Naive thymus-derived CD4-positive, alpha-beta T cell (primary cell): ENCODE results near the gene GPC1. TPM values are rescaled to one million over a fixed set of nuclear protein-coding genes. Genes with fewer than 3 reads are reported as not detected.

Source experiments
- ATAC-seq: fragments of 150-1000 bp; cut with Tn5 transposase; 2 replicates; pipeline ENCODE4 v1.10.0; 2021; ENCODE audit warnings: mild to moderate bottlenecking, moderate library complexity
- CTCF ChIA-PET: fragments of 350-600 bp; sonication (Branson Sonifier 250); formaldehyde crosslinking; loops from one replicate; lab custom pipeline; 2021; ENCODE audit warnings: antibody characterized with exemption; lab: Charles Lee
- POLR2A ChIA-PET: fragments of 350-600 bp; sonication (Branson Sonifier 250); formaldehyde crosslinking; loops from one replicate; lab custom pipeline; 2021; ENCODE audit warnings: antibody characterized with exemption, inconsistent platforms; lab: Charles Lee
- DNase-seq, 9 donors: peaks; one replicate each; pipeline versions ENCODE4 v3.0.0 to v3.0.0-alpha.2; 2020 to 2022; ENCODE audit warnings: mixed read lengths in 1 of 9
- H3K27ac ChIP-seq: one replicate; pipeline ENCODE4 v1.7.0; 2013; ENCODE audit warnings: mild to moderate bottlenecking, low read depth, low read length, moderate library complexity
- H3K27me3 ChIP-seq, 2 donors: one replicate each; pipeline ENCODE4 v1.7.0; 2013; ENCODE audit warnings: low read length in 2 of 2, mild to moderate bottlenecking in 2 of 2, moderate library complexity in 2 of 2; ENCODE audit not compliant: control insufficient read depth in 2 of 2, insufficient read depth in 2 of 2
- H3K36me3 ChIP-seq, 3 experiments: 1 replicate in 2 of 3; 2 replicates in 1 of 3; pipeline ENCODE4 v1.7.0; 2013; ENCODE audit warnings: low read length in 3 of 3, mild to moderate bottlenecking in 3 of 3, moderate library complexity in 1 of 3; ENCODE audit not compliant: insufficient read depth in 3 of 3, control insufficient read depth in 2 of 3
- H3K4me1 ChIP-seq, 2 donors: one replicate each; pipeline ENCODE4 v1.7.0; 2013; ENCODE audit warnings: low read length in 2 of 2, mild to moderate bottlenecking in 2 of 2, moderate library complexity in 1 of 2; ENCODE audit not compliant: control insufficient read depth in 2 of 2, insufficient read depth in 2 of 2
- H3K4me3 ChIP-seq: 2 replicates; pipeline ENCODE4 v1.7.0; 2013; ENCODE audit warnings: mild to moderate bottlenecking, low read length
- H3K9me3 ChIP-seq, 3 experiments: 1 replicate in 2 of 3; 2 replicates in 1 of 3; pipeline ENCODE4 v1.7.0; 2013; ENCODE audit warnings: low read length in 3 of 3; ENCODE audit not compliant: control insufficient read depth in 2 of 3
- H3K27ac Mint-ChIP-seq, 9 donors: one replicate each; pipeline ENCODE4 v1.8.0; 2020 to 2022; ENCODE audit warnings: mixed read lengths in 9 of 9, mild to moderate bottlenecking in 8 of 9, moderate library complexity in 5 of 9, inconsistent platforms in 2 of 9
- H3K27me3 Mint-ChIP-seq, 5 donors: one replicate each; pipeline ENCODE4 v1.8.0; 2021 to 2022; ENCODE audit warnings: mixed read lengths in 5 of 5, mild to moderate bottlenecking in 1 of 5
- H3K36me3 Mint-ChIP-seq, 5 donors: one replicate each; pipeline ENCODE4 v1.8.0; 2020 to 2022; ENCODE audit warnings: mixed read lengths in 5 of 5, mild to moderate bottlenecking in 3 of 5, inconsistent platforms in 1 of 5
- H3K4me1 Mint-ChIP-seq, 7 donors: one replicate each; pipeline ENCODE4 v1.8.0; 2020 to 2022; ENCODE audit warnings: mixed read lengths in 7 of 7, mild to moderate bottlenecking in 3 of 7, inconsistent platforms in 1 of 7
- H3K4me3 Mint-ChIP-seq, 10 donors: one replicate each; pipeline ENCODE4 v1.8.0; 2020 to 2022; ENCODE audit warnings: mild to moderate bottlenecking in 10 of 10, mixed read lengths in 10 of 10, moderate library complexity in 6 of 10, inconsistent platforms in 2 of 10
- H3K9me3 Mint-ChIP-seq, 11 donors: one replicate each; pipeline ENCODE4 v1.8.0; 2020 to 2022; ENCODE audit warnings: mixed read lengths in 11 of 11, mild to moderate bottlenecking in 4 of 11, inconsistent platforms in 1 of 11, moderate library complexity in 1 of 11
- intact Hi-C, 2 donors: fragments of 100-400 bp; cut with micrococcal nuclease; formaldehyde crosslinking; loops; one replicate each; pipeline ENCODE4 v1.15.1; 2023
- polyA plus RNA-seq, 2 donors: library from polyadenylated mRNA; unstranded; fragments of 300-500 nt; fragmentation: Illumina TruSeq; gene quantifications; one replicate each; pipeline ENCODE4 v1.2.3, GENCODE V29; 2021
- total RNA-seq, 6 experiments: library from RNA in 5 of 6; stranded (reverse) in 5 of 6; gene quantifications; 1 replicate in 5 of 6; 2 replicates in 1 of 6; pipeline ENCODE4 v1.2.3 and lab custom pipeline; 2021 to 2026

Gene GPC1
- total and polyA plus RNA-seq, 7 experiments from 2014 or later, result 0.08 to 4.5 (median 0.68) TPM; not detected in 1

DNA sequence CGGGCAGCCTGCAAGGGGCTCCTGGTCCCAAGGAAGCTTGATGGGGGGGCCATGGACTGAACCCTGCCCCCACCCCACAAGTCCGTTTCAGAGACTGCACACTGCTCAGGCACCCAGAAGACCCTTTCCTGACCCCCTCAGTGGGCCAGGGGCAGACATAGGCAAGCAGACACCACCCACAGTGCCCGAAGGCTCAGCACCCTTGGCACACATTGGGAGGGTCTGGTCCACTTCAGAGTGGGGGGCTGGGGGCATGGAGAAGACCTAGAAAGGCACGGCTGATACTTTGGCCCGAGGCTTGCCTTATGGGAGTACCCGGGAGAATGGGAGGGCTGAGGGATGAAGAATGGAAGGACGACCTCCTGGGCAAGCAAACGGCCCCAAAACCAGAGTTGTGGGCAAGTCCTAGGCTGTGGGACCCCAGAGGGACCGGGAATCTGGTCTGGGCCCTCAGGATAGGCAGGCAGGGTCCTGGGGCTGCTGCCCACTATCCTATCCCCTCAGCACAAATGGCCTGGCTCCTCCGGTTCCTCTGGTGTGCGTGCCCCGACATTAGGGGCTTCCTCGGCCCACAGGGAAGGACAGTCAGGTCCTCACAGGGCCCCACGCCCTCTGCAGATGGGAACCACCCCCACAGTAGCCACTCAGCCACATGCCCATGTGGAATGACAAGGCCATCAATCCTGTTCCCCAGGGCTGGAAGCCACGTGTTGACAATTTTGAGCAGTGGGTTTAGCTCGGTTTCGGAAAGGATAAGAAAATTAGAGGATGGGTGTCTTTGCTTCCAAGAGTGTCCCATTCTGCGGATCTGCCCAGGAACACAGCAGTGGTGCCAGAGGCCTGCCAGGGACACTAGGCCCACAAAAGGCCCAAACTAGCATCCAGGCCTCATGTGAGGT, 15.0 kb upstream of the GPC1 start:
- H3K27ac Mint-ChIP-seq, result no peak overlapping the region
- peaks cover 0 to 8% (median 0%) of the 10 kb centered on the region in 5 donors for H3K27me3 Mint-ChIP-seq
- no peak overlapping the region for H3K27ac ChIP-seq
- H3K4me1 ChIP-seq, result no peaks in the 10 kb centered on the region
- intact Hi-C loops, result no loop called here
- H3K9me3 ChIP-seq, result peaks cover 0 to 35% (median 0%) of the 10 kb centered on the region in 3 experiments
- no peaks in the 10 kb centered on the region for H3K4me1 Mint-ChIP-seq
- no peaks in the 10 kb centered on the region for H3K27me3 ChIP-seq
- peaks cover 0 to 10% (median 1%) of the 10 kb centered on the region in 5 donors for H3K36me3 Mint-ChIP-seq
- ATAC-seq (no peak), DNase-seq (peak in 2 of 9 donors; percentile 2 to 8)
- no peaks in the 10 kb centered on the region for H3K36me3 ChIP-seq
- ChIA-PET CTCF (no interaction called here), POLR2A (no interaction called here)
- H3K9me3 Mint-ChIP-seq, result peaks cover 5 to 60% (median 16%) of the 10 kb centered on the region in 11 donors
- no peak overlapping the region for H3K4me3 ChIP-seq
- no peak overlapping the region for H3K4me3 Mint-ChIP-seq

DNA sequence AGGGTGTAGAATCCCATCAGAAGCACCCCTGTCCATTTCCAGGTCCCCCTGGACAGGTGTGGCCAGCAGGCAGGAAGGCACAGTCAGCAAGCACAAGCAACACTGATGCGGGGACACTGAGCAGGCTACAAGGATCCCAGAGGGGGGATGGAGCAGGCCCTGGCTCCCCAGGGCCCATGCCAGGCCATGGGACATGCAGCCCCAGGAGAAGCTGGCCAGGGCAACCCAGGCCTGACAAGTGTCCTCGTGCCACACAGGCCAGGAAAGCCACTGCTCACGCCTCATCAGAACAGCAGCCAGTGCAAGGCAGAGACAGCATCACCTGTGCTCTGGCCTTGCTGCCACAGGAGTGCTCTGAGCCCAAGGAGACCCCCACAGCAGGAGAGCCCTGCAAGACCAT, 14.1 kb upstream of the GPC1 start:
- CTCF ChIA-PET, result no interaction called here

GRCh38 chr2:240422658-240423329, 12.7 kb upstream of the GPC1 start:
- POLR2A ChIA-PET, result no interaction called here
- H3K9me3 ChIP-seq, result peaks cover 0 to 35% (median 0%) of the 10 kb centered on the region in 3 experiments
- no peak overlapping the region for H3K27ac ChIP-seq
- no peak overlapping the region for H3K4me3 Mint-ChIP-seq
- H3K4me1 ChIP-seq, result no peaks in the 10 kb centered on the region
- intact Hi-C loops, result no loop called here
- H3K27me3 Mint-ChIP-seq, result peaks cover 0 to 8% (median 2%) of the 10 kb centered on the region in 5 donors
- CTCF ChIA-PET, result no interaction called here
- ATAC-seq (no peak), DNase-seq (no peak)
- peaks cover 0 to 10% (median 3%) of the 10 kb centered on the region in 5 donors for H3K36me3 Mint-ChIP-seq
- peaks cover 8 to 69% (median 24%) of the 10 kb centered on the region in 11 donors for H3K9me3 Mint-ChIP-seq
- no peaks in the 10 kb centered on the region for H3K36me3 ChIP-seq
- no peak overlapping the region for H3K4me3 ChIP-seq
- H3K27ac Mint-ChIP-seq, result no peak overlapping the region
- H3K4me1 Mint-ChIP-seq, result peaks cover 0 to 5% (median 0%) of the 10 kb centered on the region in 7 donors
- H3K27me3 ChIP-seq, result no peaks in the 10 kb centered on the region

More for the DNA sequence above, 14.1 kb upstream of the GPC1 start:
- Histone ChIP-seq H3K9me3 (peaks cover 0 to 35% (median 0%) of the 10 kb centered on the region in 3 experiments), H3K27ac (no peak overlapping the region), H3K4me3 (no peak overlapping the region), H3K27me3 (no peaks in the 10 kb centered on the region), H3K4me1 (no peaks in the 10 kb centered on the region), H3K36me3 (no peaks in the 10 kb centered on the region)
- no peak overlapping the region for H3K4me3 Mint-ChIP-seq
- H3K36me3 Mint-ChIP-seq, result peaks cover 0 to 10% (median 3%) of the 10 kb centered on the region in 5 donors
- DNase-seq, result peak in 2 of 9 donors; percentile 1 to 9
- POLR2A ChIA-PET, result no interaction called here
- H3K27ac Mint-ChIP-seq, result no peak overlapping the region
- H3K4me1 Mint-ChIP-seq, result no peaks in the 10 kb centered on the region
- intact Hi-C loops, result no loop called here
- no peak for ATAC-seq
- peaks cover 0 to 8% (median 2%) of the 10 kb centered on the region in 5 donors for H3K27me3 Mint-ChIP-seq
- peaks cover 8 to 65% (median 21%) of the 10 kb centered on the region in 11 donors for H3K9me3 Mint-ChIP-seq

- Histone ChIP-seq H3K27me3 (no peaks in the 10 kb centered on the region), H3K9me3 (peaks cover 0 to 29% (median 0%) of the 10 kb centered on the region in 3 experiments), H3K27ac (no peak overlapping the region), H3K36me3 (no peaks in the 10 kb centered on the region), H3K4me1 (no peaks in the 10 kb centered on the region), H3K4me3 (no peak overlapping the region)
- ChIA-PET CTCF (no interaction called here), POLR2A (no interaction called here)
- DNase-seq (peak in 1 of 9 donors; percentile 1), ATAC-seq (no peak)
- no peak overlapping the region for H3K4me3 Mint-ChIP-seq
- H3K27me3 Mint-ChIP-seq, result peaks cover 0 to 16% (median 6%) of the 10 kb centered on the region in 5 donors
- H3K36me3 Mint-ChIP-seq, result peaks cover 0 to 10% (median 3%) of the 10 kb centered on the region in 5 donors
- peaks cover 4 to 64% (median 20%) of the 10 kb centered on the region in 11 donors for H3K9me3 Mint-ChIP-seq
- peaks cover 0 to 15% (median 0%) of the 10 kb centered on the region in 7 donors for H3K4me1 Mint-ChIP-seq
- intact Hi-C loops, result no loop called here
- H3K27ac Mint-ChIP-seq, result no peak overlapping the region
These were observed 11.7 kb upstream of the GPC1 start for GRCh38 chr2:240423788-240424191.

DNA sequence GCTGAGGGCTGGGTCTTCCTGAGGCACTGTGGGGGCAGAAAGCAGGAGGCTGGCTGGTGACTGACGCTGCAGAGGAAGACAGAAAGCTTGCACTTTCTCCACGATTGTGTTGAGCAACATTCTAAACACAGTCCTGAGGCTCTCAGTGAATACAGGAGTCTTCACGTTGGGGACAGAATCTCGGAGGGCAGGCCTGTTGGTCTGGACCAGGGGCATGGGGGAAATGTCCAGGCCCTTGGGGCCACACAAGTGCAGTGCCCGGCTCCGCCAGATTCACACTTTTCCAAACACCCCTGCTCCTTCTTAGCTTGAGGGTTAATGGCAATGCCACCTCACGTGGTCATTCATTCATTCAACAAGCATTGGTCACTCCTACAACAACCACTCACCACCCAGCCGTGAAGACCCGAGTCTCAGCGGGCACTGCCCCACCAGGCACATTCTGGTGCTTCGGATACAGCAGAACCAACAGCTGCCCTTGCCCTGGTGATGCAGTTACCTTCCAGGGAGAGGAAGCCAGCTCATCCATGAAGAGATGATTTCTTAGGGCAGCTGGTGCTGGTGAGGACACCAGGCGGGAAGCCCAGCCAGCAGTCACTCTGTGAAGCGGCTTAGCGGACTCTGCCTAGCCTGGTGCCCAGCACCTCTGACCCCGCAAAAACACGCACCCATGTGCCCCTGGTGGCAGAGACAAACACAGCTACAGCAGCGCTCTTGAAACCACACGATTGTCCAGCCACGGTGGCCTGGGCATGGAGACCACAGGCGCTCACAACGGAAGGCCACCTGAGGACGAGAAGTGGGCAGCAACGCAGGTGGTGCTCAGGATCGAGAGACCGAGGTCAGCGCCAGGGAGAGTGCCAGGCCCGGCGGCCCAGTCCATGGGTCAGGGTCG, 10.9 kb upstream of the GPC1 start:
- ChIA-PET CTCF (interaction anchor here (1.6 kb wide), 1 partner anchor 15 kb away, joined by 3 read pairs; no protein-coding TSS in a partner anchor), POLR2A (no interaction called here)
- no peak overlapping the region for H3K27ac Mint-ChIP-seq
- no peak overlapping the region for H3K4me3 Mint-ChIP-seq
- DNase-seq, result peak in 2 of 9 donors; percentile 1 to 6
- peaks cover 0 to 19% (median 8%) of the 10 kb centered on the region in 5 donors for H3K27me3 Mint-ChIP-seq
- H3K27me3 ChIP-seq, result no peaks in the 10 kb centered on the region
- peaks cover 0 to 15% (median 0%) of the 10 kb centered on the region in 7 donors for H3K4me1 Mint-ChIP-seq
- H3K27ac ChIP-seq, result no peak overlapping the region
- peaks cover 4 to 56% (median 20%) of the 10 kb centered on the region in 11 donors for H3K9me3 Mint-ChIP-seq
- H3K4me3 ChIP-seq, result no peak overlapping the region
- peaks cover 0 to 10% (median 3%) of the 10 kb centered on the region in 5 donors for H3K36me3 Mint-ChIP-seq
- ATAC-seq, result no peak
- H3K9me3 ChIP-seq, result peaks cover 0 to 21% (median 0%) of the 10 kb centered on the region in 3 experiments
- intact Hi-C loops, result no loop called here
- H3K4me1 ChIP-seq, result no peaks in the 10 kb centered on the region
- no peaks in the 10 kb centered on the region for H3K36me3 ChIP-seq

DNA sequence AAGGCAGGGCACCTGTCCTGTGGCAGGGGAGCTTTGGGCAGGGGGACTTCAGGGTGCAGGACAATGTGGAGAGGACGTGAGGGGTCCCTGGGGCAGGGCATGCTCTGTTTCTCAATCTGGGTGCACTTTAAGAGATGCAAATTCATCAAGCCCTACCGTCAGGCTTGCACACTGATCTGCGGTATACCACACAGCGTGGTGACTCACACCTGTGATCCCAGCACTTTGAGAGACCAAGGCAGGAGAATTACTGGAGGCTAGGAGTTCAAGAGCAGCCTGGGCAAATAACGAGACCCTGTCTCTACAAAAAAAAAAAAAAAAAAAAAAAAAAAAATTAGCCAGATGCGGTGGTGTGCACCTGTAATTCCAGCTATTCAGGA, 10.2 kb upstream of the GPC1 start:
- ChIA-PET CTCF (interaction anchor here (1.6 kb wide), 1 partner anchor 14 kb away, joined by 3 read pairs; no protein-coding TSS in a partner anchor), POLR2A (no interaction called here)
- no peaks in the 10 kb centered on the region for H3K36me3 ChIP-seq
- no peak overlapping the region for H3K4me3 Mint-ChIP-seq
- H3K4me3 ChIP-seq, result no peak overlapping the region
- peaks cover 0 to 10% (median 3%) of the 10 kb centered on the region in 5 donors for H3K36me3 Mint-ChIP-seq
- no peak overlapping the region for H3K27ac ChIP-seq
- ATAC-seq (no peak), DNase-seq (no peak)
- intact Hi-C loops, result no loop called here
- H3K4me1 Mint-ChIP-seq, result peaks cover 0 to 15% (median 0%) of the 10 kb centered on the region in 7 donors
- no peaks in the 10 kb centered on the region for H3K27me3 ChIP-seq
- H3K9me3 Mint-ChIP-seq, result peaks cover 4 to 51% (median 15%) of the 10 kb centered on the region in 11 donors
- H3K9me3 ChIP-seq, result peaks cover 0 to 20% (median 0%) of the 10 kb centered on the region in 3 experiments
- H3K27ac Mint-ChIP-seq, result no peak overlapping the region
- no peaks in the 10 kb centered on the region for H3K4me1 ChIP-seq
- peaks cover 0 to 19% (median 8%) of the 10 kb centered on the region in 5 donors for H3K27me3 Mint-ChIP-seq
